GM19438 (cell line): Measurements from ENCODE around the gene PMEPA1.

Experiments
- ATAC-seq: cut with Tn5 transposase; IDR thresholded peaks from one replicate; pipeline ENCODE4 v1.9.1; 2021; ENCODE audit warnings: low read depth; ENCODE audit not compliant: unreplicated experiment

The PMEPA1 gene

GRCh38 chr20:57709823-57710799, at the start of gene PMEPA1:
Gene PMEPA1, minus strand, starts transcription at chr20:57710015. Its CDS starts 433 bp downstream, at chr20:57709582.
- ATAC-seq, result peak; percentile 84

- no peak for ATAC-seq
Measured at GRCh38 chr20:57757767-57758166, 48.0 kb upstream of the PMEPA1 start.

- no peak for ATAC-seq
Measured at GRCh38 chr20:57756921-57757320, 47.1 kb upstream of the PMEPA1 start.

GRCh38 chr20:57756213-57756612, 46.4 kb upstream of the PMEPA1 start:
- ATAC-seq, result no peak

GRCh38 chr20:57755609-57756008, 45.8 kb upstream of the PMEPA1 start:
- no peak for ATAC-seq

- ATAC-seq, result no peak
Measured at GRCh38 chr20:57754190-57754589, 44.4 kb upstream of the PMEPA1 start.

- ATAC-seq, result no peak
Measured at GRCh38 chr20:57753332-57754164, 43.7 kb upstream of the PMEPA1 start.

GRCh38 chr20:57751411-57751810, 41.6 kb upstream of the PMEPA1 start:
- no peak for ATAC-seq

- ATAC-seq, result no peak
Measured at GRCh38 chr20:57749869-57750268, 40.1 kb upstream of the PMEPA1 start.

GRCh38 chr20:57749131-57749690, 39.4 kb upstream of the PMEPA1 start:
- no peak for ATAC-seq

GRCh38 chr20:57748601-57749130, 38.9 kb upstream of the PMEPA1 start:
- ATAC-seq, result peak; percentile 61

GRCh38 chr20:57747861-57748481, 38.2 kb upstream of the PMEPA1 start:
- ATAC-seq, result no peak

- no peak for ATAC-seq
Measured at GRCh38 chr20:57746832-57747404, 37.1 kb upstream of the PMEPA1 start.

GRCh38 chr20:57746201-57746600, 36.4 kb upstream of the PMEPA1 start:
- ATAC-seq, result no peak

- no peak for ATAC-seq
Measured at GRCh38 chr20:57744206-57744605, 34.4 kb upstream of the PMEPA1 start.

- ATAC-seq, result no peak
Measured at GRCh38 chr20:57743450-57744095, 33.8 kb upstream of the PMEPA1 start.

- no peak for ATAC-seq
Measured at GRCh38 chr20:57742507-57743181, 32.8 kb upstream of the PMEPA1 start.

- no peak for ATAC-seq
Measured at GRCh38 chr20:57738484-57738883, 28.7 kb upstream of the PMEPA1 start.

GRCh38 chr20:57738053-57738452, 28.2 kb upstream of the PMEPA1 start:
- no peak for ATAC-seq
